ENCODE data around the gene SNTG2.

GRCh38 chr2:1341404-1342120 is 390.9 kb downstream of the SNTG2 start:
- TF ChIP-seq CTCF (IDR thresholded peaks at IDR 0.05) (no peak), POLR2AphosphoS5 (IDR thresholded peaks at IDR 0.05) (no peak)

All from prostate gland (tissue), 2 donors.